ENCODE measurements around the gene NATD1.

The NATD1 gene

GRCh38 chr17:21214777-21215541, 38.3 kb downstream of the NATD1 start:
- no peak for DNase-seq (ENCODE audit: extremely low read depth, low read depth)
- no peak for TF ChIP-seq CTCF (IDR thresholded peaks at IDR 0.05; ENCODE audit: low read depth, low read length, missing control alignments)
- peak overlapping the region; percentile 93 for H3K4me3 ChIP-seq (replicated peaks; ENCODE audit: low read depth, low read length)

GRCh38 chr17:21214015-21214776, 39.0 kb downstream of the NATD1 start, which contains the start of gene TMEM11:
TSS of gene TMEM11 (minus strand) at chr17:21214161. CDS start at chr17:21214152, 9 bp downstream.
- no peak for TF ChIP-seq CTCF (IDR thresholded peaks at IDR 0.05; ENCODE audit: low read depth, low read length, missing control alignments)
- peak; percentile 73 for DNase-seq (ENCODE audit: extremely low read depth, low read depth)
- peak within 1 kb of the TSS; percentile 93 for H3K4me3 ChIP-seq (replicated peaks; ENCODE audit: low read depth, low read length)

GRCh38 chr17:21213638-21214014, 39.6 kb downstream of the NATD1 start:
- DNase-seq (ENCODE audit: extremely low read depth, low read depth), result no peak
- TF ChIP-seq CTCF (IDR thresholded peaks at IDR 0.05; ENCODE audit: low read depth, low read length, missing control alignments), result no peak
- peak overlapping the region; percentile 93 for H3K4me3 ChIP-seq (replicated peaks; ENCODE audit: low read depth, low read length)

- TF ChIP-seq CTCF (IDR thresholded peaks at IDR 0.05; ENCODE audit: low read depth, low read length, missing control alignments), result no peak
- H3K4me3 ChIP-seq (replicated peaks; ENCODE audit: low read depth, low read length), result peak overlapping the region; percentile 93
- DNase-seq (ENCODE audit: extremely low read depth, low read depth), result no peak
Measured at GRCh38 chr17:21212826-21213637, 40.2 kb downstream of the NATD1 start.

GRCh38 chr17:21211825-21212479, 41.3 kb downstream of the NATD1 start:
- DNase-seq (ENCODE audit: extremely low read depth, low read depth), result no peak
- H3K4me3 ChIP-seq (replicated peaks; ENCODE audit: low read depth, low read length), result peak overlapping the region; percentile 93
- no peak for TF ChIP-seq CTCF (IDR thresholded peaks at IDR 0.05; ENCODE audit: low read depth, low read length, missing control alignments)

- no peak for TF ChIP-seq CTCF (IDR thresholded peaks at IDR 0.05; ENCODE audit: low read depth, low read length, missing control alignments)
- H3K4me3 ChIP-seq (replicated peaks; ENCODE audit: low read depth, low read length), result no peak overlapping the region
- no peak for DNase-seq (ENCODE audit: extremely low read depth, low read depth)
Measured at GRCh38 chr17:21210411-21211076, 42.7 kb downstream of the NATD1 start.

Data from HFF-Myc (cell line).